Liver (tissue), 3 donors: Measurements from ENCODE around the gene HP.

Source experiments
- RXRA ChIP-seq, 2 donors: IDR thresholded peaks; 2 replicates each; pipeline ENCODE4 v1.6.1; 2017 to 2018; ENCODE audit warnings: antibody characterized with exemption in 2 of 2, mild to moderate bottlenecking in 1 of 2
- TF ChIP-seq, protein P1 (sequence below): fragments of 150-350 bp; IDR thresholded peaks from 2 replicates; pipeline ENCODE4 v1.5.1; 2017; ENCODE audit warnings: improper control_type of control experiment, low read depth, low read length; ENCODE audit not compliant: missing input control
- donor health status: healthy.
- donor health status: healthy.

DNA sequence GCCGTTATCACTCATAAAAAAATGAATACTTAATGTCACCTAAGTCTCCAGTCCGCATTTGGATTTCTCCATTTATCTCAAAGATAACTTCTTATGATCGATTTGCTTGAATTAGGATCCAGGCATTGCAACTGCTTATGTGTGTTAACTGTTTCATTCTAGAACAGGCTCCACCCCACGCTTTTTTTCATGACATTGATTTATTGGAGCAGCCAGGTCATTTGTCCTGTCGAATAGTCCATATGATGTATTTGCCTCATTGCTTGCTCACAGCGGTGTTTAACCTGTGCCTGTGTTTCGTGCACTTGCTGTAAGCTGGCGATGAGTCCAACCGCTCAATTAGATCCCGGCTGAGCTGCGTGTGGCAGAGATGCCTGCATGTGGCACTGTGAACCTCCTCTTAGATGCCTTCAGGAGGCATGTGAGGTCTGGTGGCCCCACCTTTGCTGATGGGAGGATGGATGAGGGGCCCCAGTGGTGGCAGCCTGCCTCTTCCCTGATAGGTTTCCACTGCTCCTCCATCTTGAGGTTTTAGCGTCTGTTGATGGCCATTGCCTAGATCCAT, 55.7 kb downstream of the HP start:
- TF ChIP-seq RXRA (IDR thresholded peaks at IDR 0.05), result no peak
- TF ChIP-seq, protein P1, sequence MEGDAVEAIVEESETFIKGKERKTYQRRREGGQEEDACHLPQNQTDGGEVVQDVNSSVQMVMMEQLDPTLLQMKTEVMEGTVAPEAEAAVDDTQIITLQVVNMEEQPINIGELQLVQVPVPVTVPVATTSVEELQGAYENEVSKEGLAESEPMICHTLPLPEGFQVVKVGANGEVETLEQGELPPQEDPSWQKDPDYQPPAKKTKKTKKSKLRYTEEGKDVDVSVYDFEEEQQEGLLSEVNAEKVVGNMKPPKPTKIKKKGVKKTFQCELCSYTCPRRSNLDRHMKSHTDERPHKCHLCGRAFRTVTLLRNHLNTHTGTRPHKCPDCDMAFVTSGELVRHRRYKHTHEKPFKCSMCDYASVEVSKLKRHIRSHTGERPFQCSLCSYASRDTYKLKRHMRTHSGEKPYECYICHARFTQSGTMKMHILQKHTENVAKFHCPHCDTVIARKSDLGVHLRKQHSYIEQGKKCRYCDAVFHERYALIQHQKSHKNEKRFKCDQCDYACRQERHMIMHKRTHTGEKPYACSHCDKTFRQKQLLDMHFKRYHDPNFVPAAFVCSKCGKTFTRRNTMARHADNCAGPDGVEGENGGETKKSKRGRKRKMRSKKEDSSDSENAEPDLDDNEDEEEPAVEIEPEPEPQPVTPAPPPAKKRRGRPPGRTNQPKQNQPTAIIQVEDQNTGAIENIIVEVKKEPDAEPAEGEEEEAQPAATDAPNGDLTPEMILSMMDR, result no peak
